NCI-H345 (cell line): ENCODE results near the gene EPSTI1.

ENCODE experiments used
- DNase-seq: peaks from one replicate; lab custom pipeline; 2025; lab: John Stamatoyannopoulos, UW

Gene EPSTI1

DNA sequence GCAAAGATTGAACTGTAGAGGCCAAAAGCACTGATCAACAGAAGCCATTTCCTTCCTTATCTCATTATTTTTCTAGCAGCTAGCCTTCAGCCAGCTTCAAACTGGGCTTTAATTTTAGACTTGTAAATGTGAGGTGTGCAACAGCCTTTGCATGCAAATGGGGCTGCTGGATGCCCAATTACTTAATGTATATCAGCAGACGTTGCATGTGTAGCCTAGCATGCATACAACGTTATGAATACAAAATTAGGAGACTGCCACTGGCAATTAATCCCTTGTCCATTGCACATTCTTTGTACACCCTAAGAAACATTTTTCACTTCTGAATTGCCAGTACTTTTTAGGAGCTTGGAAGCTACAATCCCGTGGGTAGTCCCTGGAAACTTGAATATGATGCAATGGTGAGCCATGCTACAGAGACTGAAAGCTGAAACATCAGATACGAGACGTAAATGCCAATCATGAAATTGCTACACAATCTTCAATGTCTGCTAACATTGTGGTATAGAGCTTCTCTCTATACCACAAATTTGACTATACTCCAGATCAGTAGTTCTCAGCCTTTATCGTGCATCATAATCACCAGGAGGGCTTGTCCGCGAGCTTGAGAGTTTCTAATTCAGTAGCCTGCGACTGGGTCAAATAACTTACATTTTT lies 20.2 kb downstream of the EPSTI1 start:
- no peak for DNase-seq

- DNase-seq: no peak
These were observed 21.0 kb downstream of the EPSTI1 start for GRCh38 chr13:42970824-42971690.

DNA sequence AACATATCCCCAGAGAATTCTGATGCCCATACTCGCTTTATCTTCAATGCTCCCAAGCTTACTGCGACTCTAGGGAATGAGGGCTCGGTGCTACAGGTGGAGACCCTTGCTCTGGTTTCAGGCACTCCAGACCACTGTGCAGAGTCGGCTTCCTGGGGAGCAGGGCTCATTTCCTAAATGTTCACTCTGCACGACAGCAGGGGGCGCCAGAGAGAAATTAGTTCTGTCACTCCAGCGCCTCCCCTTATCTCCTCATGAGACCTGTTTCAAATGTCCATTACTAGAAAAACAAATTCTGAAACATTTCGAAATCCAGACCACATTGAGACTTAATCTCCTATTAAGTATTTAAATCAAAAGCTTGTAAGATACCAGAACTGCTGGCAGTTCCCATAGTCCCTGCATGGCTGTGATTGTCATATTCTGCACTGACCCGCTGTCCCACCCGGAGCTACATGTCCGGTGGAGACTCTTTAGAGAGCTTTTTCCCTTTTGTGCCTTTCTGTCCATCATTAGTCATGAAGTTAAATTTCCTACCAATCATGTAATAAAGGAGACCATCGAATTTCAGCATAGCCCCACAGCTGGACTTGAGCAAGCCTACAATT lies 22.4 kb downstream of the EPSTI1 start:
- peak; percentile 17 for DNase-seq

DNA sequence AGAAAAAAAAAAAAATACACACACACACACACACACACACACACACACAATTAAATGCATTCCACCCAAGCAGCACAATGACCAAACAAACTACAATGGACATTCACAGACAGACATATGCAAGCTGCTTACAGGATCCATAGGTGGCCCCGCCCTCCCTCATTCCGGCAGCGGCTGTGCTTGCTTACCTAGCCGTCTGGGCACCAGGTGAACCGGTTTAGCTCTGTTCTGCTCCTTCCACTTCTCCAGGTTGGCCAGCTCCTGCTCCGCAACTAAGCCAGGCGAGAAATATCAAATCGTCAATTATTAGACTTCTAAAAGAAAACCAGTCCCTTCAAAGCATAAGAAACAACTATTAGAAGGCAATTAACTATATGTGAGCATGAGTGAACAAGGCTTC lies 23.1 kb downstream of the EPSTI1 start:
- peak; percentile 37 for DNase-seq

DNA sequence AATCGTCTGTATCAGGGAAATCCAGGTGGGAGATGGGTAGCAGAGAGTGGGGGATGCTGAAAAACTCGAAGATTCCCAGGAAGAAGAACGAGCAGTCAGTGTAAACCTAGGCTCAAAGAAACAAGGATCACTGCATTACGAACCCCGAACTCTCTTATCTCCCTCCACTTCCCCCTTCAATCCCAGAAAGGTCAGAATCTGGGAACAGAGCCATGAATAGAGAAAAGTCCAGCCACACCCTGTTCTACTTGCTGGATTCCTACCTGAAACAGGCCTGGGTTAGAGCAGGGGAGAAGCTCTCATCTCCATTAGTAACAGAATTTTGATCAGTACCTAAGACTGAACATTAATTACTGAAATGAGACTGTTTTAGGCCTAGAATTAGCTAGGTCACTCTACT lies 24.4 kb downstream of the EPSTI1 start:
- DNase-seq: no peak

- DNase-seq: no peak
These were observed 26.8 kb downstream of the EPSTI1 start for GRCh38 chr13:42965281-42965680.

GRCh38 chr13:42964761-42965161 lies 27.3 kb downstream of the EPSTI1 start:
- no peak for DNase-seq

DNA sequence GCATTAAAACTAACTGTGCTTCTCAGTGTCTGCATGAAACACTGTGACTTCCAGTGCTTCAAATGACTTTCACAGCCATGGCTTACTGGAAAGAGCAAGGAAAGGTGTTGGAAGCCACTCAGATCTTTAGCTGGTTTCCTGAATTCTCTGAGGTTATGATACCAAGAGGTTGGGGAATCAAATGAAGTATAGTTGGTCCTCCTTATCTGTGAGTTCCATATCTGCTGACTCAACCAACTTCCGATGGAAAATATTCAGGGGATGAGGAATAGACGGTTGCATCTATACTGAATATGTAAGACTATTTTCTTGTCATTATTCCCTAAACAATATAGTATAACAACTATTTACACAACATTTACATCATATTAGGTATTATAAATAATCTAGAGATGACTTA lies 32.4 kb downstream of the EPSTI1 start:
- DNase-seq: no peak

GRCh38 chr13:42957881-42958280 lies 34.2 kb downstream of the EPSTI1 start:
- no peak for DNase-seq

DNA sequence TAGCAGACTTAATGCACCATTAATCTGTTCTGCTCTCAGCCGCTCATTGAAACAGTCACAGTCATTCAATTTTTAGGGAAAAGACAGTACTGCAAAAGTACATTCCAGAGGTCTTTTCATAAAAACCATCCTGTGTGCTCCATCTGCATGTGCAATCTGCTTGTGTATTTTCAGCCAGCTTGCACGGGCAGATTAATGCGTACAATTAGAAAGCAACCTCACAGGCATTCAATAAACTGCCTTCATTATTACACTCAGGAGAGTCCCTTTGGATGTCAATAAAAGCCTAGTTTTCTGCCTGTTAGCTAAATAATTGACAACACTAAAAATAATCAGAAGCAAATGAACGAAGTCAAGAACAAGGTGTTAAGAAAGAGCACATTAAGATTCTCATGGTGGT lies 41.9 kb downstream of the EPSTI1 start:
- DNase-seq: no peak

GRCh38 chr13:42947925-42948324 lies 44.1 kb downstream of the EPSTI1 start:
- DNase-seq: no peak

- DNase-seq: no peak
These were observed 45.1 kb downstream of the EPSTI1 start for GRCh38 chr13:42946927-42947326.

- DNase-seq: no peak
These were observed 62.0 kb downstream of the EPSTI1 start for GRCh38 chr13:42929886-42930535.

DNA sequence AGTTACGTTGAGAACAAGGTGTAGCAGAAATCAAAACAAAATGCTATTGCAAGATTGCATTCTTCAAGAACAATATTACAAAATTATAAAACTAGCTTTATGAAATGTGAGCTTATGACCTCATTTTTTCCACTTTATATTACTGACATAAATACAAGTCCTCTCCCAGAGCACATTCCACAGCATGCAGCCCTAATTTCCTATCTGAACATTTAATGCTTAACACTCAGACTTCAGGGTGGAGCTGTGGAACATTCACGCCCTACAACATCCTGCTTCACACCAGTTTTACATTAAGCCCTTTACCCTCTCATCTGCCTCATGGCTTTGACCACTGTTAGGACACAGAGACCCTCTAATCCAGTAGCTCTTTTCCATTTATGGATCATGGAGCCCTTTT lies 65.5 kb downstream of the EPSTI1 start:
- no peak for DNase-seq

DNA sequence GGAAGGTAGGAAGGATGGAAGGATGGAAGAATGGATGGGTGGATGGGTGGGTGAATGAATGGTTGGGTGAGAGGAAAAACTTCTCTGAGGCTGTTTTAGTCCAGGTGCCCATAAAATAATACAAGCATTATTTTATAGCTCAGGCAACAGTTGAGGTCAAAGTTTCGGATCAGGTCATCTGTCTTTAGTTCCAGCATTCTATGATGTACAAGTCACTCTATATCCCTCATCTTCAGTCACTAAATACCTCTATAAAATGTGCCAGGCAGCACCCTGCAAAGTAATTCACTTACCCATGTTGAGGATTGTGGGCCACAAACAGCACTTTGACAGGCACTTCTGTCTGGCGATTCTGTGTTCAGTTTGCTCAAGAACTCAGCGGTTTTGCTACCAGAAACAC lies 66.0 kb downstream of the EPSTI1 start:
- no peak for DNase-seq

GRCh38 chr13:42925626-42926025 lies 66.4 kb downstream of the EPSTI1 start:
- DNase-seq: no peak

GRCh38 chr13:42924344-42924743 lies 67.7 kb downstream of the EPSTI1 start:
- DNase-seq: peak; percentile 54

DNA sequence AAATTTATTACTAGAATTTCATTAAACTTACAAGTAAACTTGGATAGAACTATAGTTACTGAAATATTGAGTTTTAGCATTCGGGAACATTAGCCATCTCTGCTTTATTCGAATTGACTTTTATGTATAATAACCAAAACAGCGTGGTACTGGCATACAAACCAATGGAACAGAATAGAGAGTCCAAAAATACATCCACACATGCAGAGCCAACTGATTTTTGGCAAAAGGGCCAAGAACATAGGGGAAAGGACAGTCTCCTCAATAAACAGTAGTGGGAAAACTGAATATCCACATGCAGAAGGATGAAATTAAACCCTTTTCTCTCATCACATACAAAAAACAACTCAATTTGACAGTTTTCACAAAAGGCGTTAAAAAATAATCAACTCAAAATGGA lies 84.3 kb downstream of the EPSTI1 start:
- no peak for DNase-seq

GRCh38 chr13:42906257-42906656 lies 85.8 kb downstream of the EPSTI1 start:
- DNase-seq: no peak

GRCh38 chr13:42905579-42905978 lies 86.5 kb downstream of the EPSTI1 start:
- DNase-seq: no peak

GRCh38 chr13:42899266-42899665 lies 92.8 kb downstream of the EPSTI1 start:
- DNase-seq: no peak

DNA sequence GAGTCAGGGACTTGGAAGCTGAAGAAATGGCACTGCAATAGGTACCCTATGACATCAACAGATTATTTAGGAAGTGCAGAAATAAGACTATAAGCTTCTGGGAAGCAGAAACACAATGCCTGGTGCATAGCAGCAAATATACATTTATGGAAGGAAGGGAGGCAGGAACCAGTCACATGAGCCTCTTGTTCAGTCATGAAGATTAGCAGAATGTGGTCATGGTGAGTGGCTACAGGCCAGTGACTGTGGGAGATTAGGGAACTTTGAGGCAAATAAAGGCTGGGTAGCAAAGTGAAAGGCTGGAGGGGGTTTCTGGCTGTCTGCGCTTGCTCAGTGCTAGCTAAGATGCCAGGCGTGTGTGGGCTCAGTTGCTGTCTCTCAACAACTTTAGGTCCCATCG lies 96.3 kb downstream of the EPSTI1 start:
- no peak for DNase-seq
